ENCODE measurements around the gene PADI4. TPM values are rescaled to one million over a fixed set of nuclear protein-coding genes. Genes with fewer than 3 reads are reported as not detected.

Gene PADI4
- total RNA-seq, 2 donors from 2014 or later, result not detected

DNA sequence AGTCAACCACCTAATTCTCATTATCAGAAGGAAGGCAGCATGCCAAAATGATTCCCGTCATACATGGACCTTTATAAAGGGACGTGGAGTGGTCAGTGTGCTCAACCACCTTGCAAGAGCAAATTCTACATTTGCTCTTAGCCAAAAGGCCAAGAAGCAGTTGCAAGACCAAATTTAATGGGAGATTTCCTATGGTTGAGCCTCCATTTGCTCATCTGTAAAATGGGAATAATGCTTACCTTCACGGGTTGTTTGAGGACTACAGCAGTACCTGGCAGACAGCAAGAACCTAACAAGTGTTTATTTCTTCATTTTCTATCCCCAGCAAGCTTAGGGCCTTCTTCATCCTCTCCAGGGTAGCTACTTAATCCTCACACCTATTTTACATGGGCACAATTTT lies 17.4 kb upstream of the PADI4 start:
- H3K9me3 ChIP-seq, result no peaks in the 10 kb centered on the region
- no peaks in the 10 kb centered on the region for H3K4me1 ChIP-seq (replicated peaks)
- intact Hi-C loops (cut with DNase I), result no loop called here
- no peak overlapping the region for H3K27ac ChIP-seq
- no peak for TF ChIP-seq POLR2AphosphoS5 (IDR thresholded peaks at IDR 0.05)
- TF ChIP-seq, protein P1, sequence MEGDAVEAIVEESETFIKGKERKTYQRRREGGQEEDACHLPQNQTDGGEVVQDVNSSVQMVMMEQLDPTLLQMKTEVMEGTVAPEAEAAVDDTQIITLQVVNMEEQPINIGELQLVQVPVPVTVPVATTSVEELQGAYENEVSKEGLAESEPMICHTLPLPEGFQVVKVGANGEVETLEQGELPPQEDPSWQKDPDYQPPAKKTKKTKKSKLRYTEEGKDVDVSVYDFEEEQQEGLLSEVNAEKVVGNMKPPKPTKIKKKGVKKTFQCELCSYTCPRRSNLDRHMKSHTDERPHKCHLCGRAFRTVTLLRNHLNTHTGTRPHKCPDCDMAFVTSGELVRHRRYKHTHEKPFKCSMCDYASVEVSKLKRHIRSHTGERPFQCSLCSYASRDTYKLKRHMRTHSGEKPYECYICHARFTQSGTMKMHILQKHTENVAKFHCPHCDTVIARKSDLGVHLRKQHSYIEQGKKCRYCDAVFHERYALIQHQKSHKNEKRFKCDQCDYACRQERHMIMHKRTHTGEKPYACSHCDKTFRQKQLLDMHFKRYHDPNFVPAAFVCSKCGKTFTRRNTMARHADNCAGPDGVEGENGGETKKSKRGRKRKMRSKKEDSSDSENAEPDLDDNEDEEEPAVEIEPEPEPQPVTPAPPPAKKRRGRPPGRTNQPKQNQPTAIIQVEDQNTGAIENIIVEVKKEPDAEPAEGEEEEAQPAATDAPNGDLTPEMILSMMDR (IDR thresholded peaks at IDR 0.05), result no peak
- 89% methylated on average over 3 of the region's 3 CpGs for WGBS
- DNase-seq (ENCODE audit: low spot score), result no peak
- no peaks in the 10 kb centered on the region for H3K36me3 ChIP-seq
- no peak overlapping the region for H3K4me3 ChIP-seq
- no peaks in the 10 kb centered on the region for H3K27me3 ChIP-seq (replicated peaks; ENCODE audit: insufficient read depth)

DNA sequence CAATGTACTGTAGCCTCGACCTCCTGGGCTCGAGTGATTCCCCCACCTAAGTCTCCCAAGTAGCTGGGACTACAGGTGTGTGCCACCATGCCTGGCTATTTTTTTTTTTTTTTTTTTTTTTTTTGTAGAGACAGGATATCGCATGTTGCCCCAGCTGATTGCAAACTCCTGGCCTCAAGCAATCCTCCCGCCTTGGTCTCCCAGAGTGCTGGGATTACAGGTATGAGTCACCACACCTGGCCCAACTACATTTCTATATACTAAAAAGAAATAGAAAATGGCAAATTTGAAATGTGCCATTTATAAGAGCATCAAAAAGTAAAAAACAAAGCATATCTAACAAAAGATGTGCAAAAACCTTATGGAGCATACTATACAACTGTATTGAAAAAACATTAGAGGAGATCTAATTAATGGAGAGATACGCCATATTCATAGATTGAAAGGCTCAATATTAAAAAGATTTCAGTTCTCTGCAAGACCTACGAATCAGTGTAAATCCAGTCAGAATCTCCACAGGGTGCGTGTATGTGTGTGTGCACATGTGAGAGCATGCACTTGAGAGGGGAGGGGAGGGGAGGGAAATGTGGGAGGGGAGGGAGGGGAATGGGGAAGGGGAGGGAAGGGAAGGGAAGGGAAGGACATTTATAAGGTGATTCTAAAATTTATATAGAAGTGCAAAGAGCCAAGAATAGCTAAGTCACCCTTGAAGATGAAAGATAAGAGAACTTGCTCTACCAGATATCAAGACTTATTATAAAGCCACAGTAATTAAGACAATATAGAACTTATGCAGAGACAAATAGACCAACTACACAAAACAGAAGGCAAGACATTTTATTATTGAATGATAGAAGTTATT lies 15.5 kb upstream of the PADI4 start:
- H3K9me3 ChIP-seq, result no peaks in the 10 kb centered on the region
- intact Hi-C loops (cut with DNase I), result no loop called here
- no peaks in the 10 kb centered on the region for H3K27me3 ChIP-seq (replicated peaks; ENCODE audit: insufficient read depth)
- H3K27ac ChIP-seq, result no peak overlapping the region
- WGBS, result 42% methylated on average over 7 of the region's 7 CpGs
- no peak overlapping the region for H3K4me3 ChIP-seq
- no peaks in the 10 kb centered on the region for H3K36me3 ChIP-seq
- H3K4me1 ChIP-seq (replicated peaks), result peaks cover 3% of the 10 kb centered on the region
- peak; percentile 13 for DNase-seq (ENCODE audit: low spot score)
- TF ChIP-seq, protein P1 (IDR thresholded peaks at IDR 0.05), result no peak
- TF ChIP-seq POLR2AphosphoS5 (IDR thresholded peaks at IDR 0.05) (no peak), POLR2A (IDR thresholded peaks at IDR 0.05) (no peak)

DNA sequence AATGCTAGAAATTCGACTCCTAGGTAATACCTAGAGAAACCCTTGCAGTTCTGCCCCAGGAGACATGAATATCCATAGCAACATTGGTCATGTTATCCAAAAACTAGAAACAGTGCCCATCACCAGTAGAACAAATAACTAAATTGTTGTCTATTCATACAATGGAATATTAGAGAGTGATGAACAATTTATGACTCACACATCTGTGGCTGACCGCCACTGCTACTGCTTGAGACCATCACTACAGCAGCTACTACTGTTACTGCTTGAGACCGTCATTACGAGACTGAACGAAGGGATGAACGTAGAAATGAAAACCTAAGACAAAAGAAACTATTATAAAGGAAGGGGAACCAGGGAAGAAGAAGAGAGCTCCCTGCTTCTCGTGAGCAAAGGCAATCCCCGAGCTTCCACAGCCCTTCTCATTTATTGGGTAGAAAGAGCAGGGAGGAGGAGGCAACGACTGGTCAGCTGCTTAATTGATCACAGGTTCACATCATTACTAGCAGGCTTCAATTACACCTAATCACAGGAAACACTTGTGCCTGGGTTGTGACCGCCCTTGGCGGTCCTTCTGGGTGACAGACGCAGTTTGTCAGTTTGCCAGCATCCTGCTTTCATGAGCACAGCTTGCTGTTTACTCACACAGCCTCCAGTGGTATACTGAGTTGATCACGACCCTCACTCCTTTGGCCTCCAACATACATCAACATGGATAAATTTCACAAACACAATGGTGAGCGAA lies 14.1 kb upstream of the PADI4 start:
- intact Hi-C loops (cut with DNase I), result no loop called here
- no peak for TF ChIP-seq POLR2AphosphoS5 (IDR thresholded peaks at IDR 0.05)
- TF ChIP-seq POLR2A (IDR thresholded peaks at IDR 0.05), result no peak
- TF ChIP-seq, protein P1 (IDR thresholded peaks at IDR 0.05), result no peak
- H3K4me3 ChIP-seq, result no peak overlapping the region
- H3K36me3 ChIP-seq, result no peaks in the 10 kb centered on the region
- 54% methylated on average over 14 of the region's 14 CpGs for WGBS
- DNase-seq (ENCODE audit: low spot score), result no peak
- no peaks in the 10 kb centered on the region for H3K9me3 ChIP-seq
- no peaks in the 10 kb centered on the region for H3K27me3 ChIP-seq (replicated peaks; ENCODE audit: insufficient read depth)
- peaks cover 8% of the 10 kb centered on the region for H3K4me1 ChIP-seq (replicated peaks)
- H3K27ac ChIP-seq, result no peak overlapping the region

DNA sequence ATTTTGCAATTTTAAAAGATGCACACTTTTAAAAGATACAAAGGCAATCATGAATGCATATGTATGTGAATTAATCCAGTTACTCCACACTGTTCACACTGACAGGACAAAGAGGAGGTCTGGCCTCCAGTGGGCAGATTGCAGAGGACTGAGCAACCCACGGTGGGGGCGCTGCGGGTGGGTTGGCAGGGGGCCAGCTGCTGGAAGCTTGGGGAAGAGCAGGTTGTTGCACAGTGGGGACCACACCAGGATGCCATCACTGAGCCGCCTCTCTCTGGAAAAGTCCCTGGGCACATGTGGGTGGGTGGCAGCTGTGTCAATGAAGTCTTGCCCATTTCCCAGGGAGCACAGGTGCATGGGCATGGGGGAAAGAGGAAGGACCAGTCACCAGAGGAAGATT lies 12.7 kb upstream of the PADI4 start:
- no peak overlapping the region for H3K27ac ChIP-seq
- no peak overlapping the region for H3K4me3 ChIP-seq
- DNase-seq (ENCODE audit: low spot score), result no peak
- H3K27me3 ChIP-seq (replicated peaks; ENCODE audit: insufficient read depth), result no peaks in the 10 kb centered on the region
- TF ChIP-seq POLR2AphosphoS5 (IDR thresholded peaks at IDR 0.05), result no peak
- no peaks in the 10 kb centered on the region for H3K9me3 ChIP-seq
- no peaks in the 10 kb centered on the region for H3K36me3 ChIP-seq
- WGBS, result 40% methylated on average over 4 of the region's 4 CpGs
- intact Hi-C loops (cut with DNase I), result no loop called here
- peaks cover 8% of the 10 kb centered on the region for H3K4me1 ChIP-seq (replicated peaks)

DNA sequence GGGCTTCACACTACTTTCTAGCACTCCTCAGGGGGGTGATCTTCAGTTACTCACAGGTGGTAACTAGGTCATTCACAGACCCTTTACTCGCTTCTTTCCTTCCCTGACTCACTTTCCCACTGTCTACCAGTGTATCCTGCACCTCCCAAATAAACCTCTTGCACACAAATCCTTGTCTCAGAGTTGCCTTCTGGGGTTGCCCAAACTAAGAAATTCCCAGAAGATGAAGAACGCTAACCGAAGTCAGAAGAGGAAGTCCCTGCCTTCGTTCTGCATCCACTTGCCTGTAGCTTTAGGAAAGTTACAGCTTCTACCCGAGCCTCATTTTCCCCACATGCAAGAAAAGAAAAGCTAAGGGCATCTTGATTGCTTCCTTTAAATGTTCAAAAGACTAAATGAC lies 11.9 kb upstream of the PADI4 start:
- no peaks in the 10 kb centered on the region for H3K9me3 ChIP-seq
- WGBS, result 81% methylated on average over 5 of the region's 5 CpGs
- no peaks in the 10 kb centered on the region for H3K27me3 ChIP-seq (replicated peaks; ENCODE audit: insufficient read depth)
- peaks cover 8% of the 10 kb centered on the region for H3K4me1 ChIP-seq (replicated peaks)
- intact Hi-C loops (cut with DNase I), result no loop called here
- TF ChIP-seq, protein P1 (IDR thresholded peaks at IDR 0.05), result no peak
- no peak for TF ChIP-seq POLR2A (IDR thresholded peaks at IDR 0.05)
- no peak for TF ChIP-seq POLR2AphosphoS5 (IDR thresholded peaks at IDR 0.05)
- H3K36me3 ChIP-seq, result no peaks in the 10 kb centered on the region
- no peak overlapping the region for H3K27ac ChIP-seq
- H3K4me3 ChIP-seq, result no peak overlapping the region
- no peak for DNase-seq (ENCODE audit: low spot score)

Data from prostate gland (tissue), 2 donors.